ENCODE results near the gene DHRSX.

Gene DHRSX

GRCh38 chrX:2452799-2453198 is 48.0 kb downstream of the DHRSX start:
- DNase-seq: no peak

GRCh38 chrX:2452317-2452784 is 48.4 kb downstream of the DHRSX start:
- DNase-seq: no peak

- no peak for DNase-seq
Measured at GRCh38 chrX:2451501-2452316, 49.1 kb downstream of the DHRSX start.

GRCh38 chrX:2450681-2451080 is 50.1 kb downstream of the DHRSX start:
- DNase-seq: no peak

- DNase-seq: no peak
Measured at GRCh38 chrX:2449135-2449886, 51.5 kb downstream of the DHRSX start.

- no peak for DNase-seq
Measured at GRCh38 chrX:2447484-2447883, 53.3 kb downstream of the DHRSX start.

GRCh38 chrX:2446815-2447214 is 54.0 kb downstream of the DHRSX start:
- no peak for DNase-seq

- no peak for DNase-seq
Measured at GRCh38 chrX:2445662-2446623, 54.8 kb downstream of the DHRSX start.

GRCh38 chrX:2442694-2443093 is 58.1 kb downstream of the DHRSX start:
- DNase-seq: no peak

- DNase-seq: no peak
Measured at GRCh38 chrX:2441466-2441865, 59.3 kb downstream of the DHRSX start.

GRCh38 chrX:2439613-2440012 is 61.2 kb downstream of the DHRSX start:
- DNase-seq: no peak

GRCh38 chrX:2435465-2435864 is 65.3 kb downstream of the DHRSX start:
- DNase-seq: no peak

GRCh38 chrX:2434270-2435163 is 66.3 kb downstream of the DHRSX start:
- DNase-seq: no peak

- no peak for DNase-seq
Measured at GRCh38 chrX:2432298-2432863, 68.4 kb downstream of the DHRSX start.

GRCh38 chrX:2430265-2430825 is 70.4 kb downstream of the DHRSX start:
- DNase-seq: no peak

GRCh38 chrX:2427737-2428136 is 73.0 kb downstream of the DHRSX start:
- no peak for DNase-seq

- DNase-seq: no peak
Measured at GRCh38 chrX:2427147-2427546, 73.6 kb downstream of the DHRSX start.

- DNase-seq: no peak
Measured at GRCh38 chrX:2426289-2426882, 74.4 kb downstream of the DHRSX start.

GRCh38 chrX:2425286-2426071 is 75.3 kb downstream of the DHRSX start:
- DNase-seq: no peak

- DNase-seq: no peak
Measured at GRCh38 chrX:2424317-2424716, 76.5 kb downstream of the DHRSX start.
